Effector CD8-positive, alpha-beta T cell (primary cell): ENCODE results near the gene SH3BP5.

Experiments
- DNase-seq: peaks from one replicate; lab custom pipeline; 2025; lab: John Stamatoyannopoulos, UW

The SH3BP5 gene

DNA sequence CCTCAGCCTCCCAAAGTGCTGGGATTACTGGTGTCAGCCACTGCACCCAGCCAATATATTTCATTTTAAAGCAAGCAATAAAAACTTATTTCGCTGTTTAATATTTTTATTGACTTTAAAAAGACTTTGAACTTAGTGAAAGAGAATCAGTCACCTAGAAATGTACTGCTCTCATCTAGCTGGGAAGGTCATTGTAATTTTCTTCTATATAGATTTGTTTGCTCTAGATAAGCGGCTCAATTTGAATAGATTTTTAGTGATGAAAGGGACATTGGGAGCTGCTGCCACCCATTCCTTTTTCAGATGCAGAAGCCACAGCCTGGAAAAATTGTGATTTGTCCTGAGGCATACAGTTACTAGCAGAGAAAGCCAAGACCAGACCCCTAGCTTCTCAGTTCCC is 86.2 kb downstream of the SH3BP5 start:
- no peak for DNase-seq

DNA sequence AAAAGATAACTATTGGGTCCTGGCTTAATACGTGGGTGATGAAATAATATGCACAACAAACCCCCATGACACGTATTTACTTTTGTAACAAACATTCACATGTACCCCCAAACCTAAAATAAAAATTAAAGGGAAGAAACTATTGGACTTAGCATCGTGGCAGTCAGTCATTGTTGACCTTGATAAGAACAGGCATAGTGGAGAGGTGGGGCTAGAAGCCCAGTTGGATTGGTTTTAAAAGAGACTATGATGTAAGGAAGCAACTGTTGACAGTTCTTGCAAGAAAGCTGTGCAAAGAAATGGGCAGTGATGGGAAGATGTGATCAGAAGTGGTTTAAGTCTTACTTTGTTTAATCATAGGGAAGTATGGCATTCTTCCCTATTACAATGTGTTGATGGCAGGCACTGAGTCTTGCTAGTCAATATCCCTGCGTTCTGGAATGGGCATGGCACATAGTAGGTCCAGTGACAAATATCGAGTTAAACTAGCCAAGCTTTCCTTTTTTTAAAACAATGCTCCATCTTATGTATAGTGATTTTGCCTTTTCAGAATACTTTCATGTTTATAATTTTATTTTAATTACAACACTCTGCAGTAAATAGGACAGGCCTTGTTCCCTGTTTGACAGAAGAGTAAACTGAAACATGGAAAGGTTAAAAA is 88.4 kb downstream of the SH3BP5 start:
- no peak for DNase-seq

GRCh38 chr3:15241341-15241740 is 91.0 kb downstream of the SH3BP5 start:
- peak; percentile 8 for DNase-seq

- DNase-seq: no peak
Measured at GRCh38 chr3:15229262-15229661, 103.1 kb downstream of the SH3BP5 start.

- DNase-seq: no peak
Measured at GRCh38 chr3:15228147-15228546, 104.2 kb downstream of the SH3BP5 start.

GRCh38 chr3:15223685-15224572 is 108.5 kb downstream of the SH3BP5 start:
- no peak for DNase-seq

DNA sequence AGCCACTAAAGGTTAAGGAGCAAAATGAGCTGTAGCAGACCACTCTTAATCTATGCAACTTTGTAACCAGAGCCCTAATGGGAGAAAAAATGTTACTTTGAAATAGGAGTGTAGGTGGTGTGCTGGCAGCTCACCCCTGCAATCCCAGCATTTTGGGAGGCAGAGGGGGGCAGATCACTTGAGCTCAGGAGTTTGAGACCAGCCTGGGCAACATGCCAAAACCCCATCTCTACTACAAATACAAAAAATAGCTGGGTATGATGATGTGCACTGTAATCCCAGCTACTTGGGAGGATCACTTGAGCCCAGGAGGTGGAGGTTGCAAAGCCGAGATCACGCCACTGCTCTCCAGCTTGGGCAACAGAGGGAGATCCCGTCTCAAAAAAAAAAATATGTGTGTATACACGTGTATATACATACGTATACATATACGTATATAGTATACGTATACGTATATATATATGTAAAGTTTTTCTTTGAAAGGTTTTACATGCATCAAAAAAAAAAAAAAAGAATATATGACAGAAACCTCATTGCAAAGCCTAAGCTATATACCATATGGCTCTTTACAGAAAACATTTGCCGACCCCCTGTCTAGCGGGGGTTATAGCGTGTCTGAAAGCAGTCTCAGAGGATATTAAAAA is 110.7 kb downstream of the SH3BP5 start:
- DNase-seq: no peak

GRCh38 chr3:15220661-15221060 is 111.7 kb downstream of the SH3BP5 start:
- DNase-seq: no peak

GRCh38 chr3:15220056-15220455 is 112.3 kb downstream of the SH3BP5 start:
- DNase-seq: no peak

DNA sequence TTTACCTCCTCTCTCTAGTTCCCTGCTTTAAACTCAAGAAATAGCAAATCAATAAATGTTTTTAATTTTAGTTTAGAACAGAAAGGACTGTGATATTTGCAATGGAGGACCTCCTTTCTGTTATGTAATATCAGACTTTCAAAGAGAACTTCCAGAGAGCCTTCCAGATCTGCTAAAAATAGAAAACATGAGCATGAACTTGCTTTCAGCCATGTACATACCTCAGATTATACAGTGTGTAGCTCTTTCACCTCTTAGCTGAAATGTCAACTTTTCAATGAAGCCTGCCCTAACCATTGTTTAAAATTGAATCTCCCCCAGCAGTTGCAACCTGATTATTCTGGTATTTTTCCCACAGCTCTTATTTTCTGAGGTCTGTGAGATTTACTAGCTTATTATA is 113.7 kb downstream of the SH3BP5 start:
- no peak for DNase-seq

DNA sequence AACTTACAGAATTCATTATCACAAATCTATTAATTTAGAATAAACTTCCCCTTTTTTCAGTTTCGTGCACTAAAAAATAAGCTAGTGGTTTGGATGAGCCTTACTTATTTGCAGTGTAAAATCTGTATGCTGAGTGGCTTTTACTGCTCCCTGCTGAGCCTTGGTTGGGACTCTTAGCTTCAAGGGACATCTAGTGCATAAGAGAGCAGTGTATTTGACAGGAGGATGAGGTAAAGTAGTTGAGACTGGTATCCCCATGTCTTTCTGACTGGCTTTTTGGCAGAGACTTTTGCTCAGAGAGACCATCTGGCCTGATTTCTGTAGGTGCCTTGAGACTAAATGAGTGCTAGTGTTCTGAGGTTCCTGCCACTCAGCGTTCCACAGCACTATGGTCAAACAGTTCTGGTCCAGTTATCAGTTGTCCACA is 114.5 kb downstream of the SH3BP5 start:
- no peak for DNase-seq

GRCh38 chr3:15217011-15217671 is 115.2 kb downstream of the SH3BP5 start:
- DNase-seq: no peak

DNA sequence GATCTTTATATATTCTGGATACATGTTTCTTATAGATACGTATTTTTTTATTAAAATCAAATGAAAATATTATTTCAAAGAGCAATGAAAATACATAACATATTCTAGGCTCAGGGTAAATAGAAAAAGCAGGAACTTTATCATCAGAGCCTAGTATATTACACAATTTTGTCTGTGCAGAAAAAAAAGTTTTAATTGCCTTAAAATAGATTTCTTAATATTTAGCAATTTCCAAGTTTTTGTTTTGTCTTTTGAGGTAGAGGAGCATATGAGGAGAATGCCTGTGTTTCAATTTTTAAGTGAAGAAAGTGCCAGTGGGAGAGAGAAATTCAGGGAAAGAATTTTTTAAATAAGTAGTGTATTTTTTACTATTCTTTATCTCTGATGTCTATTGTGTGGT is 115.9 kb downstream of the SH3BP5 start:
- no peak for DNase-seq

- DNase-seq: no peak
Measured at GRCh38 chr3:15215996-15216395, 116.4 kb downstream of the SH3BP5 start.

DNA sequence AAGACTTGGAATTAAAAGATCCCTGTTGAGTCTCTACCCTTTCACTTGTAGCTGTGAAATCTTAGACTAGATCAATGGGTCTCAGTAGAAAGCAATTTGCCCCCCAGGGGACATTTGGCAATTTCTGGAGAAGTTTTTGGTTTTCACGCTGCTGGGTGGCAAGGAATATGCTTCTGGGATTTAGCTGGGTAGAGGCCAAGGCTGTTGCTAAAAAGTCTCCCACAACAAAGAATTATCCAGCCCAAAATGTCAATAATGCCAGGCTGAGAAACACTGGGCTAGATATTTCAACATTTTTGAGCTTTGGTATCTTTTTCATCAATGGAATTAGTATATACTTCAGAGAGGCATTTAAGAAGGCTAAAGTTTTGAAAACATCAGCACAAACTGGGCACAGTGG is 117.6 kb downstream of the SH3BP5 start:
- DNase-seq: no peak

DNA sequence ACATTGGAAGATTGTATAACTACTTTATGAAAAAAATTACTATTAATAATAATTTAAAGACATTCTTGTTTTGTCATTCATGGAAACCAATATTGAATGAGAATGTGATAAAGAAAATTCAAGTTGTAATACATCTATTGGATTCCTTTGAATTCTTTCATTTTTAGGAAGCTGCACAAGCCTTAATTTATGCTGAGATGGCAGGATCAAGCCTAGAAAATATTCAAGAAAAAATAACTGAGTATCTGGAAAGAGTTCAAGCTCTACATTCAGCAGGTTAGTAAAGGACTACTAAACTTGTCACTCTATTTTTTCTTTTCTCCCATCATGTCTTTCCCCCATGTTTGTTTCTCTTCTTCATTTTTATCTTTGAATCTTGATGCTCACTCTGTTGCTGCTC is 120.4 kb downstream of the SH3BP5 start:
- no peak for DNase-seq

DNA sequence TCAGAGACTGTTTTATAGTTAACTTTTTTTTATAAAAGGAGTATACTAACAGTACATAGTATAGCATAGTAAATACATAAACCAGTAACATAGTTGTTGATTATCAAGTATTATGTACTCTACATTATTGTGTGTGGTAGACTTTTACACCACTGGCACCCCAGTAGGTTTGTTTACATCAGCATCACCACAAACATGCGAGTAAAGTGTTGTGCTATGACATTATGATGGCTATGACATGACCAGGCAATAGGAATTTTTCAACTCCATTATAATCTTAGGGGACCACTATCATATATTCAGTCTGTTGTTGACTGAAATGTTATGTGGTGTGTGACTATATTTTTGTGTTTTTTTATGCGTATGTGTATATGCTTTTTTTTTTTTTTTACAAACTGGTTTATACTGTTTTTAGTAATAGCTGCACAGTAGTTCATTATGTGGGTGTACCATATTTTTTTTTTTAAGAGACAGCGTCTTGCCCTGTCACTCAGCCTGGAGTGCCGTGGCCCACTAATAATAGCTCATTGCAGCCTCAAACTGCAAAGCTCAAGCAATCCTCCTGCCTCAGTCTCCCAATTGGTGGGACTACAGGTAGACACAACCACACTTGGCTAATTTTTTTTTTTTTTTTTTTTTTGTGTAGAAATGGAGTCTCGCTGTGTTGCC is 124.4 kb downstream of the SH3BP5 start:
- DNase-seq: no peak

- DNase-seq: no peak
Measured at GRCh38 chr3:15206662-15207576, 125.5 kb downstream of the SH3BP5 start.

DNA sequence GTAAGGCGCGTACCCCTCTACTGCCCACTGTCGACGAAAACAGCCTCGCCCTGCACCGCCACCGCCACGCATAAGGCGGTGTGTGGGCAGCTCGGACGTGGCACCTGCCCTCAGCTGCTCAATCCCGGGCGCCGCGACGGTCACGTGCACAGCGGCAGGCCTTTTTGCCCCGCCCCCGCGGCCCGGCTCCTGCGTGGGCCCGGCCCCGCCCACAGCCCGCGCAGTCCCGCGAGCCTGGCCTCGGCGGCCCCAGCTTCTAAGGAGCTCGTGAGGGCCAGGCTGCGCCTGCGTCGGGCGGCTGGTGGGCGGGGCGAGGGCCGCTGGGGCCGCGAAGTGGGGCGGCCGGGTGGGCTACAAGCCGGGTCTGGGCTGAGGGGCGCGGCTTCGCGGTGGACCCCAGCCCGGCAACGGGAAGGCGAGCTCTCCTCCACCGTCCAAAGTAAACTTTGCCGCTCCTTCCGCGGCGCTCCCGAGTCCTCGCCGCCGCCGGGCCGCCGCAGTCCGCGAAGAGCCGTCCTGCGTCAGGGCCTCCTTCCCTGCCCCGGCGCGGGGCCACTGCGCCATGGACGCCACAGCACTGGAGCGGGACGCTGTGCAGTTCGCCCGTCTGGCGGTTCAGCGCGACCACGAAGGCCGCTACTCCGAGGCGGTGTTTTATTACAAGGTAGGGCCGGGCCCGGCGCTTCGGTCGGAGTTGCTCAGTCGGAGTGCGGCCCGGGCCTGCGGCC is 126.3 kb downstream of the SH3BP5 start, which contains the start of gene CAPN7:
Gene CAPN7, plus strand, starts transcription at position 313 of the 728 bp plus-strand sequence. Its CDS starts 250 bp downstream, at position 563.
- no peak for DNase-seq

DNA sequence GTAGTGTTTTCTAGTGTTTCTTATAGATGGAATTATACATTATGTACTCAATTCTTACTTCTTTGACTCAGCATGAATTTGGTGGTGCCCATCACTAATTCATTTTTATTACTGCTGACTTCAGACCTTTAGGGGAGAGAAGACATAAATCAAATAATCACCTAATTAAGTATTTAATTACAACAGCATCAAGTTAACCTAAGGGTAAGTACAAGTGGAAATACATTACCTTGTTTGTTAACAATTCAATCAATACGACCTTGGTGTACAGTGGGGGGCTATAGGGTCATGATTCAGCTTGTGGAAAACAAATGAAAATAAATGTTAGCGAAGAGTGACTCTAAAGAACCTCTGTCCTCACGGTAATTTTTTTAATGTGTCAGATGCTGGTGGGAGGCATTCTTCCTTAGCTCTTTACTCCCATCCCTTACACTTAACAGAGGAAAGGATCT is 126.9 kb downstream of the SH3BP5 start:
- no peak for DNase-seq
